H9 (cell line): ENCODE measurements around the gene GPM6B. TPM values are rescaled to one million over a fixed set of nuclear protein-coding genes. Genes with fewer than 3 reads are reported as not detected.

Source experiments
- DNase-seq: peaks from one replicate; pipeline ENCODE4 v3.0.0-alpha.2; 2017
- H2AFZ ChIP-seq: one replicate; pipeline ENCODE4 v1.6.1; 2013; ENCODE audit warnings: mild to moderate bottlenecking, low read length, control low read depth, moderate library complexity
- H2AK5ac ChIP-seq: 2 replicates; pipeline ENCODE4 v1.6.1; 2013; ENCODE audit warnings: low read length, control low read depth, mixed read lengths; ENCODE audit not compliant: insufficient read length
- H2BK120ac ChIP-seq: one replicate; pipeline ENCODE4 v1.6.1; 2013; ENCODE audit warnings: low read depth, mild to moderate bottlenecking, low read length, control low read depth, inconsistent platforms; ENCODE audit not compliant: poor library complexity, severe bottlenecking
- H2BK12ac ChIP-seq: 2 replicates; pipeline ENCODE4 v1.6.1; 2013; ENCODE audit warnings: low read length, control low read depth, mixed read lengths, low read depth; ENCODE audit not compliant: insufficient read length
- H2BK15ac ChIP-seq: 2 replicates; pipeline ENCODE4 v1.6.1; 2013; ENCODE audit warnings: low read depth, low read length, control low read depth
- H2BK20ac ChIP-seq: one replicate; pipeline ENCODE4 v1.6.1; 2013; ENCODE audit warnings: low read depth, mild to moderate bottlenecking, low read length, control low read depth, inconsistent platforms; ENCODE audit not compliant: poor library complexity, severe bottlenecking
- H2BK5ac ChIP-seq: 2 replicates; pipeline ENCODE4 v1.6.1; 2013; ENCODE audit warnings: low read length, control low read depth, mixed read lengths; ENCODE audit not compliant: insufficient read length
- H3K14ac ChIP-seq: 2 replicates; pipeline ENCODE4 v1.6.1; 2013; ENCODE audit warnings: low read length, control low read depth; ENCODE audit not compliant: insufficient read depth
- H3K18ac ChIP-seq: 2 replicates; pipeline ENCODE4 v1.6.1; 2013; ENCODE audit warnings: low read depth, mild to moderate bottlenecking, mixed read lengths, low read length, control low read depth; ENCODE audit not compliant: insufficient read length
- H3K23ac ChIP-seq: 2 replicates; pipeline ENCODE4 v1.6.1; 2013; ENCODE audit warnings: low read length, control low read depth, mixed read lengths, low read depth; ENCODE audit not compliant: insufficient read length
- H3K23me2 ChIP-seq: 2 replicates; pipeline ENCODE4 v1.6.1; 2013; ENCODE audit warnings: low read depth, mild to moderate bottlenecking, mixed read lengths, low read length, control low read depth; ENCODE audit not compliant: insufficient read length, poor library complexity, severe bottlenecking
- H3K27ac ChIP-seq: 2 replicates; pipeline ENCODE4 v1.5.1; 2013; ENCODE audit warnings: low read length, control low read depth, mixed read lengths, low read depth; ENCODE audit not compliant: insufficient read length
- H3K27me3 ChIP-seq: 2 replicates; pipeline ENCODE4 v1.6.1; 2013; ENCODE audit warnings: low read length, control low read depth, inconsistent platforms; ENCODE audit not compliant: insufficient read depth
- H3K4ac ChIP-seq: 2 replicates; pipeline ENCODE4 v1.6.1; 2013; ENCODE audit warnings: low read depth, mild to moderate bottlenecking, control low read depth, inconsistent platforms, low read length, moderate library complexity
- H3K4me1 ChIP-seq: 2 replicates; pipeline ENCODE4 v1.6.1; 2013; ENCODE audit warnings: low read length, control low read depth, inconsistent platforms; ENCODE audit not compliant: insufficient read depth
- H3K4me2 ChIP-seq: 2 replicates; pipeline ENCODE4 v1.6.1; 2013; ENCODE audit warnings: low read length, control low read depth, mixed read lengths; ENCODE audit not compliant: insufficient read length, insufficient read depth
- H3K56ac ChIP-seq: 2 replicates; pipeline ENCODE4 v1.6.1; 2013; ENCODE audit warnings: low read depth, mild to moderate bottlenecking, mixed read lengths, low read length, control low read depth; ENCODE audit not compliant: insufficient read length
- H3K79me1 ChIP-seq: 2 replicates; pipeline ENCODE4 v1.6.1; 2013; ENCODE audit warnings: low read depth, mild to moderate bottlenecking, moderate library complexity, low read length, control low read depth, inconsistent platforms; ENCODE audit not compliant: insufficient read depth, poor library complexity, severe bottlenecking
- H3K79me2 ChIP-seq: 2 replicates; pipeline ENCODE4 v1.6.1; 2013; ENCODE audit warnings: low read length, control low read depth, inconsistent platforms; ENCODE audit not compliant: insufficient read depth
- H3K9ac ChIP-seq: 2 replicates; pipeline ENCODE4 v1.6.1; 2013; ENCODE audit warnings: low read length, control low read depth, mixed read lengths; ENCODE audit not compliant: insufficient read length; ENCODE audit errors: extremely low read depth
- H3K9me3 ChIP-seq: one replicate; pipeline ENCODE4 v1.6.1; 2013; ENCODE audit warnings: low read depth, low read length, inconsistent platforms; ENCODE audit not compliant: control insufficient read depth
- H3T11ph ChIP-seq: one replicate; pipeline ENCODE4 v1.6.1; 2013; ENCODE audit warnings: mild to moderate bottlenecking, low read length, control low read depth, inconsistent platforms
- H4K20me1 ChIP-seq: one replicate; pipeline ENCODE4 v1.6.1; 2013; ENCODE audit not compliant: control insufficient read depth, insufficient read length, insufficient read depth
- H4K5ac ChIP-seq: 2 replicates; pipeline ENCODE4 v1.6.1; 2013; ENCODE audit warnings: low read depth, mild to moderate bottlenecking, mixed read lengths, low read length, control low read depth; ENCODE audit not compliant: insufficient read length
- H4K8ac ChIP-seq: replicated peaks from 2 replicates; pipeline ENCODE4 v1.6.1; 2013; ENCODE audit warnings: low read length, control low read depth, mixed read lengths, low read depth; ENCODE audit not compliant: insufficient read length
- H4K91ac ChIP-seq: 2 replicates; pipeline ENCODE4 v1.6.1; 2013; ENCODE audit warnings: low read depth, mild to moderate bottlenecking, moderate library complexity, mixed read lengths, low read length, control low read depth; ENCODE audit not compliant: insufficient read length
- H3K27ac Mint-ChIP-seq, 3 experiments: 2 replicates in 2 of 3; 3 replicates in 1 of 3; pipeline ENCODE4 v1.8.0; 2020 to 2021; ENCODE audit warnings: mixed read lengths in 3 of 3, mild to moderate bottlenecking in 1 of 3, moderate library complexity in 1 of 3
- H3K27me3 Mint-ChIP-seq: 2 replicates; pipeline ENCODE4 v1.8.0; 2021; ENCODE audit warnings: low read depth, mild to moderate bottlenecking, moderate library complexity, mixed read lengths
- H3K36me3 Mint-ChIP-seq, 3 experiments: 2 replicates in 2 of 3; 3 replicates in 1 of 3; pipeline ENCODE4 v1.8.0; 2020 to 2021; ENCODE audit warnings: low read depth in 3 of 3, mixed read lengths in 3 of 3; ENCODE audit not compliant: insufficient read depth in 1 of 3
- H3K4me1 Mint-ChIP-seq, 2 experiments: 2 replicates each; pipeline ENCODE4 v1.8.0; 2020; ENCODE audit warnings: mixed read lengths in 2 of 2
- H3K4me3 Mint-ChIP-seq, 2 experiments: 2 replicates in 1 of 2; 3 replicates in 1 of 2; pipeline ENCODE4 v1.8.0; 2020 to 2021; ENCODE audit warnings: mild to moderate bottlenecking in 2 of 2, mixed read lengths in 2 of 2, moderate library complexity in 1 of 2
- H3K9me3 Mint-ChIP-seq, 2 experiments: 2 replicates in 1 of 2; 3 replicates in 1 of 2; pipeline ENCODE4 v1.8.0; 2020; ENCODE audit warnings: mild to moderate bottlenecking in 2 of 2, mixed read lengths in 2 of 2, moderate library complexity in 1 of 2
- CTCF ChIP-seq: fragments of 200-600 bp; sonication (generic); conservative IDR thresholded peaks from 3 replicates; pipeline ENCODE4 v1.8.0; 2021; ENCODE audit warnings: antibody characterized with exemption, mild to moderate bottlenecking
- WGBS: extraction: QIAGEN DNeasy Blood & Tissue Kit; methylation state at CpG from one replicate; pipeline ENCODE4 v1.1.7; 2013; ENCODE audit warnings: missing lambda C conversion rate, low lambda C conversion rate, mixed read lengths; ENCODE audit not compliant: insufficient read length; ENCODE audit errors: extremely low coverage; 5-methylcytosine and 5-hydroxymethylcytosine counted together
- total RNA-seq: library from RNA; stranded (reverse); gene quantifications from 2 replicates; pipeline ENCODE4 v1.2.1, GENCODE V29; 2021

The GPM6B gene
- total RNA-seq, 1 experiment from 2014 or later = 73.9 TPM

GRCh38 chrX:13770013-13770535 is 46.8 kb downstream of the GPM6B start:
- Histone ChIP-seq H3K4me2 (no peak overlapping the region), H3K27me3 (no peaks in the 10 kb centered on the region), H3T11ph (no peak overlapping the region), H4K20me1 (no peaks in the 10 kb centered on the region), H4K5ac (no peak overlapping the region), H2AFZ (no peak overlapping the region), H2BK120ac (no peak overlapping the region), H4K91ac (no peak overlapping the region), H3K23ac (no peak overlapping the region), H3K79me1 (no peaks in the 10 kb centered on the region), H3K4me1 (no peaks in the 10 kb centered on the region), H3K56ac (no peak overlapping the region), H2BK15ac (no peak overlapping the region), H3K18ac (no peak overlapping the region), H4K8ac (no peak overlapping the region), H3K14ac (no peak overlapping the region), H3K9ac (no peak overlapping the region), H3K23me2 (no peaks in the 10 kb centered on the region), H2BK5ac (no peak overlapping the region), H2BK20ac (no peak overlapping the region), H3K9me3 (no peaks in the 10 kb centered on the region), H3K4ac (no peak overlapping the region), H2BK12ac (no peak overlapping the region), H3K79me2 (no peaks in the 10 kb centered on the region), H3K27ac (no peak overlapping the region), H2AK5ac (no peak overlapping the region)
- no peak for DNase-seq
- H3K36me3 Mint-ChIP-seq = peaks cover 36 to 84% (median 73%) of the 10 kb centered on the region in 3 experiments
- H3K4me3 Mint-ChIP-seq = no peak overlapping the region
- H3K9me3 Mint-ChIP-seq = peaks cover 20 to 44% of the 10 kb centered on the region in 2 experiments
- H3K27me3 Mint-ChIP-seq = no peaks in the 10 kb centered on the region
- no CpG with 5 or more reads among the region's 3 CpGs for WGBS
- H3K4me1 Mint-ChIP-seq = peaks cover 0 to 9% of the 10 kb centered on the region in 2 experiments; a peak in 1 of 4 replicates
- no peak for TF ChIP-seq CTCF
- H3K27ac Mint-ChIP-seq = no peak overlapping the region
